H54 (cell line): ENCODE measurements around the gene ZKSCAN7.
"Not testable (repeated sequence)": the region's sequence is repeated elsewhere in the genome, so short reads cannot be mapped to it uniquely, and the experiment has no call there.

Experiments used
- DNase-seq: peaks from one replicate; pipeline ENCODE4 v3.0.0; 2011; ENCODE audit warnings: low spot score, mixed read lengths; ENCODE audit not compliant: insufficient read length
- FAIRE-seq: peaks from 3 replicates; lab custom pipeline; 2011; peaks lifted over from hg19 to GRCh38; lab: Jason Lieb, UNC
- POLR2A ChIP-seq: IDR thresholded peaks from 2 replicates; pipeline ENCODE4 v1.6.1; 2011; ENCODE audit warnings: low read depth, mild to moderate bottlenecking, low read length

The ZKSCAN7 gene

DNA sequence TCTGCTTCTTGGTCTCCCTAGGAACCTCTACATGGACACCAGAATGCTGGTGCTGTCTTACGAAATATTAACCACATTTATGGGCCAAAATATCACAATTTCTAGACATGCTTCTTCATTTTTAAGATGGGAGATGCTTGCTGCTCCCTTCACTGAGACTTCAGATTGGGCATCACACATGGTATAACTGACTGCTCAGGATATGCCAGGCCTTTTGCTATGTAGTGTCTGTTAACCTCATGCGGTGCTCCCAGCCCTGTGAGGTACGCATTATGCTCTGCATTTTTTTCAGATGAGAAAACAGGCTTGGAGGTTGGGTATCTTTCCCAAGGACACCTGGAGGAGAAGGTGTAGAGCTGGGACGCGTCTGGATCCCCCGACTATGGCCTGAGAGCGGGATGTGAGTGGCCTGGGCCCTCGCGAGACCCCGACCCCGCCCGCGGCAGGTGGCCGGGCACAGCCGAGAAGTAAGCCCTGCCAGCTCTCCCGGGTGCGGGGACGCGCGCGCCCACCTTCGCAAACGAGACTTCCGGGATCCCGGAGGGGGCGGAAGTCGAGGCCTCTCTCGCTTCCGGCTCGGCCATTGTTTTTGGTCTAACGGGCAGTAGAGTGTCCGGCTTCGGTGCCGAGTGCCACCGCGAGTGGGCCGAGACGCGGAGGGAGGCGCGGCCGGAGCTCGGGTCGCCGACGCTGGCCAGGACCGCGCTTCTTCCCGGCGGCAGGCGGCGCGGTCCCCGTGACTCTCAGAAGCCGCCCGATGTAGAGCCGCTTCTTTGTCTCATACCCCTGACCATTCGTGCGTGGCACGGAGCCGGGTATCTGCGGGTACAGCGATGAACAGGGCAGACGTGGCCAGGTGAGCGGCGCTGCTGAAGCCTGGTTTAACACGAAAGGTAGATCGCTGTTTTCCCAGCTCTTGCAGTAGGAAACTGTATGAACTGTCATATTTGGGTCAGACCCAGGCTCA lies at the start of gene ZKSCAN7:
Gene ZKSCAN7, plus strand, starts transcription at position 568 of the 967 bp plus-strand sequence. CDS start 1,855 bp downstream, outside the sequence.
- no peak for DNase-seq

DNA sequence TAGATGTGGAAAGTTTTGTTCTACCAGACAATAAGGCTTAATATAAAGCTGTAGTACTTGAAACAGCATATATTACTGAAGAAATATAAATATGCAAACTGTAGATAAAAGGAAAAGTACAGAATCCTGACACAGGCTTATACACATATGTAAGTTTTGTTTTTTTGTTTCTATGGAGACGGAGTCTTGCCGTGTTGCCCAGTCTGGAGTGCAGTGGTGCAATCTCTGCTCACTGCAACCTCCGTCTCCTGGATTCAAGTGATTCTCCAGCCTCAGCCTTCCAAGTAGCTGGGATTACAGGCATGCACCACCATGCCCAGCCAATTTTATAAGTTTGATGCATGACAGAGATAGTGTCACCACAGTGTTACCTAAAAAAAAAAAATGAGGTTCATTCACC lies 48.4 kb upstream of the ZKSCAN7 start:
- FAIRE-seq (no peak), DNase-seq (no peak)
- no peak for TF ChIP-seq POLR2A

More for the DNA sequence above, at the start of gene ZKSCAN7:
- no peak for FAIRE-seq
- TF ChIP-seq POLR2A = no peak

DNA sequence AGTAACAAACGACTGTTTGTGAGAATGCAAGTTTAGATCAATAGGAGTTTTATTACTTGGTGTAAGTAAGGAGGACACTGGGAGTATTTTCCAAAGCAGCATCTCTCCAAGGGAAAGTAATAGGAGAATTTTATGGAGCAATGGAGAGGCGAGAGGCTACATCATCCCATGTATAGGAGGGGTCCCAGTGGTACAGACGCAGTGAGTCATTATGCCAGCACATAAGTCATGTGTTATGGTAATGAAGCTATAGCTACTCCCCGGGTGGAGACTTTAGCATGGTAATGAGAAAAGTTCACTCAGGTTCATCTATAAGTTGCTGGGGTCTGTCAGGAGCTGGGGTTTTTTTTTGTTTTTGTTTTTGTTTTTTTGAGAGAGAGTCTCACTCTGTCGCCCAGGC lies 48.0 kb upstream of the ZKSCAN7 start:
- no peak for FAIRE-seq
- DNase-seq = no peak
- TF ChIP-seq POLR2A = no peak

DNA sequence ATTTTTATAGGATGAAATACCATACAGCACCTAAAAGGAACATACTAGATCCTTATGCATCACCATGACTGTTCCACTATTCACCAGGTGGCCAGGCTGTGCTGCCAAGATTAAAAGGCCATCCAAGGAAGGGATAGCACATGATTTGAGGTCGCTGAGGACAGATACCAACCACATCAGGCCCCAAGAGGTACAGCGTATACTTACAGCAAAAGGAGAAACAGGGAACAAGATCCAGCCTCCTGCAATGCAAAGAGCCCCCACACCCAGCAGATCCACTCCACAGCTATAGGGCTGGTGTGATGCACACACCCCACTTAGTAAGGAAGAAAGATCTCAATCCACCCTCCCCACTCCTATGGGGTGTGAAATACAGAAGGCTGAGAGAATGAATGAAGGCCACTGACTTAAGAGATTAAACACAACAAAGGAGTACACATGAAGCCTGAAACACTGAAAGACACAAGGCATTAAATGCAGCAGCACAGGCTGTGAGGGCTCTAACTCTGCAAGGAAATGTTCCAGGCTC lies 45.5 kb upstream of the ZKSCAN7 start:
- no peak for TF ChIP-seq POLR2A
- peak; percentile 15 for DNase-seq
- FAIRE-seq = no peak

DNA sequence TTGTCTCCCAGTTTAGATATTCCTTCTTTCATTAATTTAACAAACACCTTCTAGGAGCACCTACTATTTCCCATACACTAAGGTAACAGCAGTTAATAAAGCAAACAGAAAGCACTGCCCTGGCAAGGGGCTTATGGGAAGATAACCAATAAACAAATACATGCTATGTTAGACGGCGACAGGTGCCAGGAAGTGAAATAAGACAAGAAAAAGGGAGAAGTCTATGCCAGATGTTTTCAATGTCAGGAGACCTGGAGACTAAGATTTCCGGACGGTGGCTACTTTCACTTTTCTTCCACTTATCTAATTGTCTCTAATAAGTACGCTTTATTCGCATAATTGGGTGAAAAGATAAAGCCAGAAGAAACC lies 45.0 kb upstream of the ZKSCAN7 start:
- DNase-seq = peak; percentile 22
- no peak for FAIRE-seq
- TF ChIP-seq POLR2A = no peak

DNA sequence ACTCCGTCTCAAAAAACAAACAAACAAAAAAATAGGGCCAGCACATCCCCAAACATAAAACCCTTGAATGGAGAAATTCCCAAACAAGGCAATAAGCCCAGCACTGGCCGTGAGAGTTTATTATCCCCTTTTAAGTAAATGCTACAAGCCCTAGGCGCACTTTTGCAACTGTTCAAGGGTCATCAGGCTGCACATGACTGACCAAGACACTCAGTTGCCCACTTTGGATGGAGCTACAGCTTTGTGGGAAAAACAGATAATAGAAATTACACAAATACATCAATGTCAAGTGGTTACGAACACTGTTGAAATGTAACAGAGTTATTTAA lies 43.8 kb upstream of the ZKSCAN7 start:
- no peak for TF ChIP-seq POLR2A
- DNase-seq (no peak), FAIRE-seq (no peak)

DNA sequence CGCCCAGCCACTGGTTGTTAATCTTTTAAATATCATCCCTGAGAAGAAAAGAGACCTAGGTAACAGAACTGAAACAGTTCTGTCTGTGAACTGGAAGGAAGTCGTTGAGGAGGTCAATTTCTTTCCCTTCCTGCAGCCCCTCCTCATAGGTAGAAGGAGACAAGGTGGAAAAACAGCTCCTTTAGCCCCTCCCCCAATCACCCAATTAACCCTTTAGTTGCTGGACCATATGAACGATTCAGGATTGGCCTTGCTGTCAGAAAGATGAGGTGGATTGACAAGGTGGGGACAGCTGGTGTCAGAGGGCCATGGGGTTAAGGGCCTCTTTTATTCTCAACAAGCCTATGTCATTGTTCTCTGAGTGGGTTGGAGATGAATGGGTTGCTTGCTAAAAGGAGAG lies 41.5 kb upstream of the ZKSCAN7 start:
- DNase-seq (no peak), FAIRE-seq (no peak)
- no peak for TF ChIP-seq POLR2A

DNA sequence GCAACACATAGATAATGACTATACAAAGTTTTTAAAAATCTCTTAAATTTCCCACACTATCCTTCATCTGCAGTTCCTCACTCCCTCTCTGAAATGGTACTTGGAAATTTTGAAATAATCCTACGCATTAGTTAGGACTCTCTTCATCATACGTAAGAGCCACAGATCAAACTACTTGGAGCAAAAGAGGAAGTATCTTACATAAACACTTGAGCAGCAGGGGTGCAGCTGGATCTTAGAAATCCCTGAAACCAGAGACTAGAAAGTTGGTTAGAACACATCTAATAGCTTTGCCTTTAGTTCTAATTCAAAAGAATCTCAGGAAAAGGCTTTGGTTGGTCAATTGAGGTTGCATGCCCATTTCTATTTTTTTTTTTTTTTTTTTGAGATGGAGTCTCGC lies 38.8 kb upstream of the ZKSCAN7 start:
- no peak for DNase-seq
- no peak for TF ChIP-seq POLR2A
- FAIRE-seq = no peak

DNA sequence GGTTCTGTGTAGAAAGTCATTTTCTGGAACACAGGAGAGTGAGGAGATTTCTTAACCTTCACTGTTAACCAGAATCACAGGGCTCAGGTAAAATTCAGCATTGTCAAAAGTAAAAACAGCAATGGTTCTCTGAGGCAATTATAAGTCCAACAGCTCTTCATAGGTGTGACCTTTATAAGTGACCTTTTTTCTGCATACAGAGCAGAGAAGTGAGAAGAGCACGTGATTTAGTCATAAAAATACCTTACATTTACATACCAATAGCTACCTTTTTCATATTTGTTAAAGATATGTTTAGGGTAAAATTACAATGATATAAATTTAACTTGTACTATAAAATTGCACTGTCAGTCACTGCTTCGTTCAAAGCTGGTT lies 36.2 kb upstream of the ZKSCAN7 start:
- DNase-seq (no peak), FAIRE-seq (no peak)
- TF ChIP-seq POLR2A = no peak

DNA sequence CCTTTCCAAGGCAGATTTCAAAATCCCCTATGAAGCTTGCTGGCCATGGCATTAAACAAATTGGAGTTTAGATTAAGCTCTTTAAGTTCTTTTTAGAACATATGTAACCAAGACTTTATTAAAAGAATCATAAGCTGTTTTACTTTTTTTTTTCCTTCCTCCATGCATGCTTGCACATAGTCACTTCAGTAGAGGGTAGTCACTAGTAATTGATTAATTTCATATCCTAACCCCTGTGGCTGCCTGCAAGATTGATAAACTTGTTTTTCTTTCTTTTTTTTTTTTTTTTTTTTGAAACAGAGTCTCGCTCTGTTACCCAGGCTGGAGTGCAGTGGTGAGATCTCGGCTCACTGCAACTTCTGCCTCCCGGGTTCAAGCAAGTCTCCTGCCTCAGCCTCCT lies 33.3 kb upstream of the ZKSCAN7 start:
- TF ChIP-seq POLR2A = no peak
- DNase-seq (no peak), FAIRE-seq (no peak)

DNA sequence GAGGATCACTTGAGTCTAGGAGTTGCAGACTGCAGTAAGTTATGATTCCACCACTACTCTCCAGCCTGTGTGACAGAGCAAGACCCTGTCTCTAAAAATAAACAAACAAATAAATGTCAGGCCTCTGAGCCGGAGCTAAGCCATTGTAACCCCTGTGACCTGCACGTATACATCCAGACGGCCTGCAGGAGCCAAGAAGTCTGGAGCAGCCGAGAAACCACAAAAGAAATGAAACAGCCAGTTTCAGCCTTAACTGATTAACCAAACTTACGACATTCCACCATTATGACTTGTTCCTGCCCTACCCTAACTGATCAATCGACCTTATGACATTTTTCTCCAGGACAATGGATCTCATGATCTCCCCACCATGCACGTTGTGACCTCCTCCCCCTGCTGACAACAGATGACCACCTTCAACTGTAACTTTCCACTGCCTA lies 32.5 kb upstream of the ZKSCAN7 start:
- TF ChIP-seq POLR2A = no peak
- no peak for FAIRE-seq
- no peak for DNase-seq

DNA sequence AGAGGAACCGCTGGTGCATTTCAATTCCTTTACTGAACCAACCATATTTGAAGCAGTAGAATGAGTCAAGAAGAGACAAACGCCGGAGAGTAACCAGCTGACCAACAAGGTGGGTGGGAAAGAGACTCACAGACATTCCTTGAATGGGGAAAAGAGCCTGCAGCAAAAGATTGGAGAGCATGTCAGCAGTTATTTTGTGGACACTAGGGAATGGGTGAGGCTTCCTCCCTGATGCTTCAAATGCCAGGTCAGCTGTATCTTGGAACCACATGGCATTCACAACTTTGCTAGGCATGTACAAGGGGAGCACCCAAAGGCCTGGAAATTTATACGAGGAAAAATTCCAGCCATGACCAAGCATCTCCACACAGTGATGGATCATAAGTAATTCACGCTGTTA lies 29.9 kb upstream of the ZKSCAN7 start:
- no peak for TF ChIP-seq POLR2A
- FAIRE-seq (no peak), DNase-seq (no peak)

DNA sequence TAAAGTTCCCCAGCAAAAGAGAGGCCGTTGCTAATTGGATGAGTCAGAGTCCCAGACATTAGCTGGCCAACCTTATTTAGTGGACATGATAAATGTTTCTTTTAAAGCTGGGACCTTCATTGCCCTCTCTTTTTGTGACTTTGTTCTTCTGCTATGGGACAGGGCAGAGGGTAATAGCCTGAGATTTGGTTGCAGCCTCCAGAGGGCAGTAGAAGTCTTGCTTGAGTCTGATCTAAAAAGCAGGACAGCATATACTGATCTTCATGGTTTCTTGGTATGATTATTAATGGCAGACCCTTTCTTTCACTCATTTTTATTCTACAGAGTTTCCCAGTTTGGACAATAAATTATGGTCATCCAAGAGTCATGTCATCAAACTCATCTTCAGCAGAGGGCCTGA lies 25.1 kb upstream of the ZKSCAN7 start:
- DNase-seq = no peak
- TF ChIP-seq POLR2A = no peak
- no peak for FAIRE-seq

DNA sequence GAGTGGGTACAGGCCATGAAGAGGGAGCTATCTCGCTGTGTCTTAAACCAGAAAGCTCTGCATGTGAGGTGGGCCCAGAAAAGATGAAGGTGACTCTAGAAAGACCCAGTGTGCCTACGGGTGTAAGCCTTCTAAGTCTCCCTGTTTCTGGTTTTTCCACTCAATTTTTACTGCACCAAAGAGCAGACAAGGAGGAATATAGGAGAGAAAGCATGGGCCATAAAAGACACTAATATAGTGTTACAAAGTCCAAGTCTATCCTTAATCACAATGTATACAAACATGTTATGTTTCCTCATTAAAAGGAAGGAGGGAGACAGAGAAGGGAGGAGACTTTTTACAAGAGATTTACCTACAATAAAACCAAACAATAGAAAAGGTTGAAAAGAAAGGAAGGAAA lies 24.1 kb upstream of the ZKSCAN7 start:
- no peak for FAIRE-seq
- no peak for TF ChIP-seq POLR2A

DNA sequence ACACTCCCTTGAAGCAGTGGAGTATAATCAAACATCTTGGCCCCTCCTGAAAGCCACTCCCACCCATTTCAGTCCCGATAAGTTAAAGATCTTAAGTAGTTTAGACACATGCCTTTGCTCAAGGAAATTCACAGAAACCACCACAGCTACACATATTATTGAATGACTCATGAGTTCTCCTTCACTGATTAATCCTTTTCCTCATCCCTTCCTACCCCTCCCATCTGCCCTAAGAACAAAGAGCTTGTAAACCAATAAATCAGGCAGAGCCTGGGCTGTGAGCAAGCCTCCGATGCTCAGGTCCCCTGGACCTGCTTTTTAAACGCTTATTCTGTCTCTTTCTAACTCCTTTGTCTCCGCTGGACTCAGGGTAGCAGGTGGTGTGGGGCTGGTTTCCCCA lies 20.3 kb upstream of the ZKSCAN7 start:
- FAIRE-seq, DNase-seq: not testable (repeated sequence)

More for the DNA sequence above, 24.1 kb upstream of the ZKSCAN7 start:
- no peak for DNase-seq
